ENCODE data around the gene PNKD.

GRCh38 chr2:218369330-218369729 is 99.0 kb downstream of the PNKD start:
- TF ChIP-seq, protein P1, sequence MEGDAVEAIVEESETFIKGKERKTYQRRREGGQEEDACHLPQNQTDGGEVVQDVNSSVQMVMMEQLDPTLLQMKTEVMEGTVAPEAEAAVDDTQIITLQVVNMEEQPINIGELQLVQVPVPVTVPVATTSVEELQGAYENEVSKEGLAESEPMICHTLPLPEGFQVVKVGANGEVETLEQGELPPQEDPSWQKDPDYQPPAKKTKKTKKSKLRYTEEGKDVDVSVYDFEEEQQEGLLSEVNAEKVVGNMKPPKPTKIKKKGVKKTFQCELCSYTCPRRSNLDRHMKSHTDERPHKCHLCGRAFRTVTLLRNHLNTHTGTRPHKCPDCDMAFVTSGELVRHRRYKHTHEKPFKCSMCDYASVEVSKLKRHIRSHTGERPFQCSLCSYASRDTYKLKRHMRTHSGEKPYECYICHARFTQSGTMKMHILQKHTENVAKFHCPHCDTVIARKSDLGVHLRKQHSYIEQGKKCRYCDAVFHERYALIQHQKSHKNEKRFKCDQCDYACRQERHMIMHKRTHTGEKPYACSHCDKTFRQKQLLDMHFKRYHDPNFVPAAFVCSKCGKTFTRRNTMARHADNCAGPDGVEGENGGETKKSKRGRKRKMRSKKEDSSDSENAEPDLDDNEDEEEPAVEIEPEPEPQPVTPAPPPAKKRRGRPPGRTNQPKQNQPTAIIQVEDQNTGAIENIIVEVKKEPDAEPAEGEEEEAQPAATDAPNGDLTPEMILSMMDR (IDR thresholded peaks at IDR 0.05): no peak
- TF ChIP-seq POLR2AphosphoS5 (IDR thresholded peaks at IDR 0.05) (no peak), POLR2A (IDR thresholded peaks at IDR 0.05) (no peak)

Data from suprapubic skin (tissue), 4 donors.